T-helper 2 cell treated with Interferon-gamma antibody and Interleukin-4, amounts not matched to agents 100 ng/mL and 5 ng/mL, for 36 hours (primary cell): ENCODE measurements around the gene STK11IP. TPM values are rescaled to one million over a fixed set of nuclear protein-coding genes. Genes with fewer than 3 reads are reported as not detected.

ENCODE experiments used
- intact Hi-C: fragments of 100-400 bp; cut with micrococcal nuclease; formaldehyde crosslinking; loops from one replicate; pipeline ENCODE4 v1.15.1; 2023
- total RNA-seq: library from RNA; stranded (reverse); gene quantifications from 2 replicates; pipeline ENCODE4 v1.2.3, GENCODE V29; 2022

Gene STK11IP
- total RNA-seq, 1 donor from 2014 or later, result 32.9 TPM

DNA sequence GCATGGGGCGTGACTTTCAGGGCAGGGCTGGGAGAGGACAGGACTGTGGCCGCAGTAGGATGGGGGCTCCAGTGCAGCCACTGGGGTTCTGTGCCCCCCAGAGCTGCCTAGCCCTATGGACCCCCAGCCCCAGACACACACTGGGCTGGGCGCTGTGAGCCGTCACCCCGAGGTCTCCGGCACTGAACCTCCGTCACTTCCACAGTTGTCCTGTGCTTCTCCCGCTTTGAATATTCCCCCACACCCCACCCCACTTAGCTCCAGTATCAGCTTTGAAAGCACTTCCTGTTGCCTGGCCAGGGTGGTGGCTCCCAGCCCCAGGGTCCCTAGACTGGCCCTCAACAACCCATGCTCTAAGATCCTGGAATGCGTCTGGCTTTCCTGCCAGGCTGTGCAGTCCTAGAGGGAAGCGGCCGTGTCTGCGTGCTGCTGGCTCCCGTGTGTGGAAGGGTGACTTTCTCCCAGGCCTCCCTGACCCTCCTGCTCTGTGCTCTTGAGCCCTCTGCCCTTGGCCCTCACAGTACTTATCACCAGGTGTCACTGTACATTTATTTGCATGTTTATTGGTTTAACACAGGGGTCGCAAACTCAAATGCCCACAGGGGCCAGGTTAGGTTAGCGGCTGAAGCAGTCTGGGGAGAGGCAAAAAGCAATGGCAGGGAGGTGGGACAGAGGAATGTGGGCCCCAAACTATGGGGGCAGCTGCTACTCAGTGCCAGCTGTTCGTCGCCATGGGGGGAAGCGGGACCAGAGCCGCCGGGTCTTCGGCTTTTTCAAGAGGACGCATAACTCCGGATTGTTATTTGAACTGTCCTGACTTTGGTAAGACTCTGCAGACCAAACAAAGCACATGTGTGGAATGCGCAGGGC lies 36.2 kb upstream of the STK11IP start:
- intact Hi-C loops, result no loop called here

DNA sequence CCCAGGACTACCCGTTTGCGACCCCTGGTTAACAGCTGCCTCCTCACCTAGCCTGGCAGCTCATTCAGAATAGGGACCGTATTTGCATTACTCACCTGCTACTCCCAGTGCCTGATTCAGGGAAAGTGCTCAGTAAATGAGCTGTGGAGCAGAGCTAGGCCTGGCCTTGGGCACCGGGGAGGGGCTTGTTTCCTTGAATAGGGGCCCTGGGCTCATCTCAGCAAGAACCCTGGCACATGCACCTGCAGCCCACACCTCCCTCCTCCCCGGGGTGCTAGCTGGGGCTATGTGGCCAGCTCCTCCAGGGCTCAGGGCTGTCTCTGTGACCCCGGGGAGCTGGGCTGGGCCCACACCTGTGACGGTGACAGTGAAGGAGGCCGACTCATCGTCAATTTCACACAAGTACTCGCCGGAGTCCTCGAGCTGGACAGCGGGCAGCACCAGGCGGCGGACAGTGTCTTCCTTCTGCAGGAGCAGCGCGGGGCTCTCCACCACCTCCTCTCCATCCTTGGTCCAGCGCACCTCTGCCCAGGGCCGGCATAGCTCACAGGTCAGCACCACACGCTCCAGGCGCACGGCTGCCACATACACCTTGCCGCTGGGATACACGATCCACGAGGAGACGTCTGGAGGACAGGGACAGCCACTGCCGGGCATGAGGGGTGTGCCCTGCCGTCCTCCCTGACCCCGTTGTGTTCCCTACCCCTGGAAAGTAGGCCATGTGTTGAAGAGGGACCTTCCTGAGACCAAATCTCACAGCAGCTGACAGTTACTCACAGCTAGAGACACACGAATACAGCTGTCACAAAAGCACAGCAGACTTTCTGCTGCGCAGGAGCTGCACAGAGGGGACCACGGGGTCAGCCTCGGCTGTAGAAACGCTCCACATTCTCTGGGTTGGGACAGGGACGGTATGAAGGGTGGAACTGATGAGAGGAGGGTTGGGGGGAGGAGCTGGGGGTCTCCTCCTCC lies 35.3 kb upstream of the STK11IP start:
- intact Hi-C loops, result no loop called here

DNA sequence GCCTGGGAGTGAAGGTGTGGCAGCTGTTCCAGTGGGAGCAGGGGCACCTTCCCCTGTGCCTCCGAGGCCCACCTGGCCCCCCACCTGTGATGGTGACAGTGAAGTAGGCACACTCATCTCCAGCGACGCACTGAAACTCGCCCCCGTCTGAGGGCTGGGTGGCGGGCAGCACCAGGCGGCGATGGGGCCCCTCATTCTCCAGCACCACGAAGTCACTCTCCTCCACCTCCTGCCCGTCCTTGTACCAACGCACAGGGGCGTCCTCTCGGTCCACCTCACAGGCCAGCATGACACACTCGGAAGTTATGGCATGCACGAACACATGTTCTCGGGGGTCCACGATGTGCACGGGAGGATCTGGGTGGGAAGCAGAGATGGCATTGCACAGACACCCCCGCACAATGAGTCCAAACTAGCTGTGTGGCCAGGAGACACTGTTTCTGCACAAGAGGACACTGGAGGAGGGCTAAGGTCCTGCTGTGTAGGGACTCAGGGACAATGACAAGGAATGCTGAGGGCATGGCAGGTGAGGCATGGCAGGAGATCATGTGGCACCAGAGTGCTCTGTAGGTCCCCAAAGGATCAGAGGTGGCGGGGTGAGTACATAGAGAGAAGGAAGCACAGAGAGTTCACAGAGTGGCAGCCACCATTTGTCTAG lies 34.3 kb upstream of the STK11IP start:
- intact Hi-C loops, result no loop called here

DNA sequence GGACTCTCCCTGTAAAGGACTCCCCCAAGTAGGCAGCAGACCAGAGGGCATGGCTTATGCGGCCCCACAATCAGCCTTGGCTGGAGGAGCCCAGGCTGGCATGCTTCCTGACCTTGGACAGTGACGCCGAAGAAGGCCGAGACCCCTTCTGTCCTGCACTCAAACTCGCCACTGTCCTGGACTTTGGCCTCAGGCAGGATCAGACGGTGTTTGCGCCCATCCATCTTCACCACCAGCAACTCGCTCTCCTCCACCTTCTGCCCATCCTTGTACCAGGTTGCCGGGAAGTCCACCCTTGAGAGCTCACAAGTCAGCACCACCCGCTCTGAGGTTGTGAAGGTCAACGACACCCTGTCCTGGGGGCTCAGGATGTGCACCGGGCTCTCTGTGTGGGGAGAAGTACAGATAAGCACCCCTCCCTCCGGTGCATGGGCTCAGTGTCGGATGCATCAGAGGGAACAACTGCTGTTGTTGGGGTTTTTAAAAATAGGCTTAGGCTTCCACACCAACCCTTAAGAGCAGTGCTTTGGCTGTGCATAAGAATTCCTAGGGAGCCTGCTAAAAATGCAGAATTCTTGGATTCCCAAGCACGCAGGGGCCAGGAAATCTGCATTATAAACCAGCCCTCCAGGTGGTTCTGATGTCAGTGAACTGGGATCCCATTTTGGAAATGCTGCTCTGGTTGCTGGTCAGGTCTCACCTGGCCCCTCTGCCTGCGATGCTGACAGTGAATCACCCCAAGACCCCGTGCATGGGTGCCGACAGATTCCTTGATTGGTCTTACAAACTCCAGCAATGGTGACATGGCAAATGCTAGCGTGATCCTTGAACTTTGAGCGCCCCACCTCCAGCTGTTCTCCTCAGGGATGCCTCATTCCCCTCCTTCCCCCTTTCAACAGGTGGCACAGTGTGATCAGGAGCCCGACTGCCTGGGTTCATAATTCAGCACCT lies 32.3 kb upstream of the STK11IP start:
- intact Hi-C loops, result no loop called here

DNA sequence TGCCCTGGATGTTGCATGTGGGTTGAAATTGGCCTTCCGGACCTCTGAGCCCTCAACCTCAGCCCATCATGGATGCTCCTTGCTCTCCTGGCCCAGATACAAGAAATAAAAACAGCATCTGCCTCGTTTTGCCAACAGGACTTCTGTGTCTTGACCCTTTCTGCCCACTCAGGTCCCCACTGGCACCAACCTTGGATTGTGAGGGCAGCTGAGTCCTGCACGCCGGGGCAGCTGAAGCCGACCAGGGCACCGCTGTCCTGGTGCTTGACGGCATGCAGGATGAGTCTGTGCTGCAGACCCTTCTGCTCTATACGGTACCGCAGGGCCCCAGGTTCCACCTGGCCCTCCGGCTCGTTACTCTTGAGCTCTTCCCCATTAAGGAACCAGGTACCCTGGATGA lies 31.0 kb upstream of the STK11IP start:
- intact Hi-C loops, result no loop called here

DNA sequence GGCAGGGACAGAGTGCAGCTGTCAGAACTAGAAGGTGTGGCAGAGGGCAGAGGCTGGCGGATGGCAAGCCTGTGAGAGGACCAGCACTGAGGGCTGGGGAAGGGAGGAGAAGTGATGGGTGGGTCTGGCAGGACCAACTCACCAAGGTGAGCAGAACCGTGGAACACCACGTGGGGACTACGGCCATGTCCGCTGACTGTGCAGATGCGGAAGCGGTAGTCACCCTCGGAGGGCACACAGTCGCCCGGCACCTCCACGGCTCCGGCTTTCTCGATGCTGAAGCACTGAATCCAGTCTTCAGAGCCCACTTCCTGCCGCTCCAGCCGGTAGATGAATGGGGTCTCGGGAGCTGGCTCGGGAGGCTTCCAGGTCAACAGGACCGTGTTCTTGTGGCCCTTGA lies 30.5 kb upstream of the STK11IP start:
- intact Hi-C loops, result no loop called here

DNA sequence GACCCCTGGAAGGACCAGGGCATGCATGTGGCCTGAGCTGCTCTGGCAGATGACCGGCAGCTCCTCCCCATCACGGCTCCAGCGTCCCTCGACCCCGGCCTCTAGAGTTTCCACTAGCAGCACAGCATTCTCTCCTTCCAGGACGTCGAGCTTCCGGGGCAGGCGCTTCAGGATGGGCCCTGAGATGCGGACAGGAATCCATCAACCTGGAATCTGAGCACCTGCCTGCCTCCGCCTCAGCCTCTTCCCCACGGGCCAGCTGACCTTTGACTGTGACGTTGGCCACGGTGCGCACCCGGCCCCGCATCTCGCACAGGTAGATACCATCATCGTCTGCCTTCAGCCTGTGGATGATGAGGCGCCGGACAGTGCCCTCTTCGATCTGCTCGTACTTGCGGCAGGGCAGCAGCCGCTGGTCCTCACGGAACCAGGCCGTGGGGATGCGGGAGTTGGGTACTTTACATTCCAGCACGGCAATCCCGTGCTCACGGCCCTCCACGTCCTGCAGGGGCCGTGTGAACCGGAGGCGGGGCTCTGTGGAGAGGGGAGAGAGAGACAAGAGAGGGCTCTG lies 29.8 kb upstream of the STK11IP start:
- intact Hi-C loops, result no loop called here

DNA sequence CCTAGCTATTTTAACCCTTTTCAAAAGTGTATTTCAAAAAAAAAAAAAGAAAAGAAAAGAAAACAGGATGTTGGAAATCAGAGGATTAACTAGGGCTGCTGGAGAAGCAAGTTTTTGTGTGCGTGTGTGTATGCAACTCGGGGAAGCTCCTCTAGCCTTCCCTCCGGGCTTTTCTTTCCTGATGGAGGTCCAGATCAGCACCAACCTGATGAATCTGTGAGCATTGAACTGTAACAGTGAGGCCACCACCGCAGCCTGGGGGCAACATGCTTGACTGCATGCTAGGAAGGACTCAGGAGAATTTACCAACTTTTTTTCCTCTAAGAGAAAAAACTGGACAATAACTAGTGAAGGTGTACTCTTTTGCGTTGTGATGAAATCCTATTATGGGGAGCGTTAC lies 28.6 kb upstream of the STK11IP start:
- intact Hi-C loops, result no loop called here

DNA sequence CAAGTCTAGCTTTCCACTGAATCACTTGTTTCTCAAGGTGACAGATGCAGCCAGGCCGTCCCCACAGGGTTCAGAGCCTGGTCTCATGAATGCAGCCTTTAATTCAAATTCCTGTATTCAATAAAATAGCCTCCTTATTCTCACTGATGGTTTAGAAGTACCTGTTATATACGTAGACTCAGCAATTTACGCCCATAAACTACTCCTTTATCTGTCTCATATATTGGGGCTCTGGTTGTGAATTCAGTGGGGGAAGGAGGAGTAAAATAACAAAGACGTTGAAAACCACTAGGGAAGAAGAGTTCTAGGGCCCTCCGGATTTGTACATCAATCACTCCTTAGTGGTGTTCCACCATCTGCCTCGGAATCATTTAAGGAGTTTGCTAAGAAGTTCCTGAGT lies 28.0 kb upstream of the STK11IP start:
- intact Hi-C loops, result no loop called here

DNA sequence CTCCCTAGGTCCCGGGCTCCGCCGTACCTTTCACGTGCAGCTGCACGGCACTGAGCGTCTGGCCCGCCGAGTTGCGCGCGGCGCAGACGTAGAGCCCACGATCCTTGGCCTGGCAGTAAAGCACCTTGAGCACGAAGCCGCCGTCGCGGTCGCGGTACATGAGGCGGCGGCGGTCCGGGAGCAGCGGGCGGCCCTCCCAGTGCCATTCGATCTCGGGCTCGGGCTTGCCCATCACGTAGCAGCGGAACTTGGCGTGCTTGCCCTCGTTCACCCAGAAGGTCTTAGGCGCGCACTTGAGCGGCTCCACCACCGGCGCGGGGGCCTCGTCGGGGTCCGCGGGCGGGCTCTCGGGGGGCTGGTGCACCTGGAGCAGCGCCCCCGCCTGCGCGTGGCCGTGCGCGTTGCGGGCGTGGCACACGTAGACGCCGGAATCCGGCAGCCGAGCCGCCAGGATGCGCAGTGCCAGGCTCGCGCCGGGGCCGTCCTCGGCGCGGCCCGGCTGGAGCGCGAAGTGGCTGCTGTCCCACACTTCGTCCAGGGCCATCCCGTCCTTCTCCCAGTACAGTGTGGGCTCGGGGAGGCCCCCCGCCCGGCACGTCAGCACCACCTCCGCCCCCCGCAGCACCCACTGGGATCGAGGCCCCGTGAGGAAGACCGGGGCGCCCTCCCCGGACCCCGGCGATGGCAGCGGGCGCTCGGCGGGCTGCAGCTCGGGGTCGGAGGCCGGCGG lies 27.3 kb upstream of the STK11IP start:
- intact Hi-C loops, result no loop called here

DNA sequence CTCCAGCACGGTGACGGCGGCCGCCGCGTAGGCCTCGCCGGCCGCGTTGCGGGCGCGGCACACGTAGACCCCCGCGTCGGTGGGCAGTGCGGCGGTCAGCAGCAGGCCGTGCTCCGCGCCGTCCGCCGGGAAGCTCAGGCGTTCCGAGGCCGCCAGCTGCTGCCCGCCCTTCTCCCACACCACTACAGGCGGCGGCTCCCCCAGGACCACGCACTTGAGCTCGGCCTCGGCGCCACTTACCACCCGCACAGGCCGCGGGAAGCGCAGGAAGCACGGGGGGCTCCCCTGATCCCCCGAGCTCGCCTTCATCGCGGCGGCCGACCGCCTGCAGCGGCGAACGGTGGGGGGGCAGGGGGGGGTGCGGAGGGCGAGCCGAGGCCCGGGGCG lies 26.7 kb upstream of the STK11IP start:
- intact Hi-C loops, result no loop called here

DNA sequence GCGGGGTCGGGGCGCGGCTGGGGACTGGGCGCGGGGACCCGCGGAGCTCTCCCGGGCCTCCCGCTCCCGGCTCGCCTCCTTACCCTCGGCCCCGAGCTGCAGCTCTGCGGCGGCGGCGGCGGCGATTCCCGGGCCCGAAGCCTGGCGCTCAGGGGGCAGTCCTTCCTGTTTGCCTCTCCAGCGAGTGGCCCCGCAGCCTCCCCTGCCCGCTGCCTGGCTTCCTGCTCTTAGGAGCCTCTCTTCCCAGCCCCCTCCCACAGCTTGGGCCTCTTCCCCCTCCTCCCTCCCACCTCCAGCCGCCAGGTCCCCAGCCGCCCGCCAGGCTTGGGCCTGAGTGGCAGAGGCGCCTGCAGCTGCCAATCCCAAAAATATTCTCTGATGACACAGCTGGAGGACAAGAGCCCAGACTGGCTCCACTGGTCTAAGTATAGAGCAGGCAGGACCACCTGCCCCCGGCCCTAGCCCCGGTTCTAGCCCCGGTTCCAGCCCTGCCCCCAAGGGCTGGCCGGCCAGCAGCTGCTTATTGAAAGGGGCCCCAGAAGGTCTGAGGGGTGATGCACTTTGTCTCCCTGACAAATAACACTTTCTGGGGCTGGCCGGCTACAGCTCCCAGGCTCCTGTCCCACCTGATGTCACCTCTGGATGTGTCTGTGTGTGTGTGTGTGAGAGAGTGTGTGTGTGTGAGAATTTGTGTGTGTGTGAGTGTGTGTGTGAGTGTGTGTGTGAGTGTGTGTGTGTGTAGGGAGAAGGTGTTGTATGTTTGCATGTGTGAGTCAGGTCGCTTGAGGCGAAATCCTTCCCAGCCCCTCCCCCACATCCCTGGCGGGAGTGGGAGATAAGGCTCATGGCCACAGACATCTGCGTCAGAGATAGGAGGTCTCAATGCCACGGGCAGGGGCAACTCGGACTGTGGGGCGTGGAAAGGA lies 26.1 kb upstream of the STK11IP start, which contains the start of gene OBSL1:
Gene OBSL1, minus strand, starts transcription at position 229 of the 926 bp plus-strand sequence. CDS start 307 bp downstream, outside the sequence.
- intact Hi-C loops, result no loop called here

DNA sequence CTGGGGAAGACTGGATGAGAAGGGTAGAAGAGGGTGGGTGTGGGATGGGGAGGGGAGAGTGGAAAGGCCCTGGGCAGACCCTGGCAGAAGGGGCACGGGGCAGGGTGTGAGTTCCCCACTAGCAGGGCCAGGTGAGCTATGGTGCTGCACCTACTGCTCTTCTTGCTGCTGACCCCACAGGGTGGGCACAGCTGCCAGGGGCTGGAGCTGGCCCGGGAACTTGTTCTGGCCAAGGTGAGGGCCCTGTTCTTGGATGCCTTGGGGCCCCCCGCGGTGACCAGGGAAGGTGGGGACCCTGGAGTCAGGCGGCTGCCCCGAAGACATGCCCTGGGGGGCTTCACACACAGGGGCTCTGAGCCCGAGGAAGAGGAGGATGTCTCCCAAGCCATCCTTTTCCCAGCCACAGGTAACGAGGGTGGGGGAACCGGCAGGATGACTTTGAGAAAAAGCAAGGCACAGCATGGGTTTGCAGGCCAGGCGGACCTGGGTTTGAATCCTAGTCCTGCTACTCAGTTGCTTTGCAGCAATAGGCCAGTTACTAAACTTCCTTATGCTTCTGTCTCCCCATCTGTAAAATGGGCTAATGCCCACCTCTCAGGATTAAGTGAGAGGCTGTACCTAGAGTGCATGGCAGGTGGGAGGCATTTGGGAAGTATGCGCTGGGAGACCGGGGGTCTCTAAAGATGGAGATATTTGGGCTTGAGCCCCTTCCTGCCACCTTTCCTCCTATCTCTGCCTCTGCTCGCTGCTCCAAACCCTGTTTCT lies 25.2 kb upstream of the STK11IP start, which contains the start of gene INHA:
Gene INHA, plus strand, starts transcription at position 74 of the 765 bp plus-strand sequence. Its CDS starts 65 bp downstream, at position 139.
- intact Hi-C loops, result no loop called here

DNA sequence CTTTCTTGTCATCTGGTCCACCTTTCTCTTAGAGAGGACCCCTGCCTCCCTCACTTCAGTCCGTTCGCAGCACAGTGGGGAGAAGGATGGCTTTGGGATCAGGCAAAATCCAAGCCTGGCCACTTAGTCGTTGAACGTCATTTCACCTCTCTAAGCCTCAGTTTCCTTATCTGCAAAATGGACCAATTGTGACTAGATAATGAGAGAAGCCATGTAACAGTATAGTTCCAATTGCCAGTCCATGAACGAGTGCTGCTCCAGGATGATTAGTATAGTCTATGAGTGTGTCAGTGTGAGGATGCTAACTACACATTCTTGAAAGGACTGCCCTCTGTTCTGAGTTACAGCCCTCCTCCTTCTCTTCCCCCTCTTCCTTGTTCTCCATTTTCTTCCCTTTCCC lies 24.5 kb upstream of the STK11IP start:
- intact Hi-C loops, result no loop called here

DNA sequence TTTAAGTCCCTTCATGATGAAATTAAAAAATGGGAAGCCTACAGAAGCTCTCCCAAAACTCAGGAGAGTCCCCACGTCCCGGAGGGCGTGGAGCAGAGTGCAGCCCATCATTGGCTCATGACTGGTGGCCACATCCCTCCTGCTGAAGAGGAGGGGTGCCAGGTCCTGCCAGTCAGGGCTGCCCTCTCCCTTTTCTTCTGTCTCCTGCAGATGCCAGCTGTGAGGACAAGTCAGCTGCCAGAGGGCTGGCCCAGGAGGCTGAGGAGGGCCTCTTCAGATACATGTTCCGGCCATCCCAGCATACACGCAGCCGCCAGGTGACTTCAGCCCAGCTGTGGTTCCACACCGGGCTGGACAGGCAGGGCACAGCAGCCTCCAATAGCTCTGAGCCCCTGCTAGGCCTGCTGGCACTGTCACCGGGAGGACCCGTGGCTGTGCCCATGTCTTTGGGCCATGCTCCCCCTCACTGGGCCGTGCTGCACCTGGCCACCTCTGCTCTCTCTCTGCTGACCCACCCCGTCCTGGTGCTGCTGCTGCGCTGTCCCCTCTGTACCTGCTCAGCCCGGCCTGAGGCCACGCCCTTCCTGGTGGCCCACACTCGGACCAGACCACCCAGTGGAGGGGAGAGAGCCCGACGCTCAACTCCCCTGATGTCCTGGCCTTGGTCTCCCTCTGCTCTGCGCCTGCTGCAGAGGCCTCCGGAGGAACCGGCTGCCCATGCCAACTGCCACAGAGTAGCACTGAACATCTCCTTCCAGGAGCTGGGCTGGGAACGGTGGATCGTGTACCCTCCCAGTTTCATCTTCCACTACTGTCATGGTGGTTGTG lies 23.0 kb upstream of the STK11IP start:
- intact Hi-C loops, result no loop called here
